HEK293T (cell line): ENCODE results near the gene SMARCB1.

Experiments
- CTCF ChIA-PET: fragments of 350-600 bp; formaldehyde crosslinking; extraction: SDS; loops from one replicate; lab custom pipeline; 2021; ENCODE audit warnings: antibody characterized with exemption, inconsistent platforms; lab: Yijun Ruan, JAX
- POLR2A ChIA-PET: fragments of 350-600 bp; formaldehyde crosslinking; extraction: SDS; loops from one replicate; lab custom pipeline; 2020; ENCODE audit warnings: antibody characterized with exemption, inconsistent platforms; lab: Yijun Ruan, JAX
- DNase-seq: peaks from one replicate; pipeline ENCODE4 v3.0.0; 2012; ENCODE audit warnings: mixed read lengths; ENCODE audit errors: extremely low spot score
- ARNT ChIP-seq: fragments of 450-650 bp; IDR thresholded peaks from 2 replicates; pipeline ENCODE4 v1.6.1; 2017; ENCODE audit warnings: mild to moderate bottlenecking
- BHLHE40 ChIP-seq: fragments of 450-650 bp; IDR thresholded peaks from 2 replicates; pipeline ENCODE4 v1.6.1; 2016; ENCODE audit warnings: mild to moderate bottlenecking, moderate library complexity, borderline replicate concordance
- CTBP1 ChIP-seq: fragments of 450-650 bp; IDR thresholded peaks from 2 replicates; pipeline ENCODE4 v1.6.1; 2016; ENCODE audit warnings: borderline replicate concordance
- ELF4 ChIP-seq: fragments of 450-650 bp; IDR thresholded peaks from 2 replicates; pipeline ENCODE4 v1.6.1; 2017; ENCODE audit warnings: antibody characterized with exemption
- FOXA1 ChIP-seq: fragments of 450-650 bp; IDR thresholded peaks from 2 replicates; pipeline ENCODE4 v1.6.1; 2016; ENCODE audit warnings: mild to moderate bottlenecking
- FOXK2 ChIP-seq: fragments of 450-650 bp; IDR thresholded peaks from 2 replicates; pipeline ENCODE4 v1.6.1; 2016; ENCODE audit warnings: mild to moderate bottlenecking
- FOXM1 ChIP-seq: fragments of 450-650 bp; IDR thresholded peaks from 2 replicates; pipeline ENCODE4 v1.6.1; 2017; ENCODE audit warnings: mild to moderate bottlenecking, borderline replicate concordance
- HDGF ChIP-seq: fragments of 450-650 bp; IDR thresholded peaks from 2 replicates; pipeline ENCODE4 v1.6.1; 2017; ENCODE audit warnings: antibody characterized with exemption, borderline replicate concordance
- L3MBTL2 ChIP-seq: fragments of 450-650 bp; conservative IDR thresholded peaks from 2 replicates; pipeline ENCODE4 v1.6.1; 2016; ENCODE audit warnings: mild to moderate bottlenecking
- LEF1 ChIP-seq: fragments of 450-650 bp; IDR thresholded peaks from 2 replicates; pipeline ENCODE4 v1.6.1; 2017; ENCODE audit warnings: mild to moderate bottlenecking, borderline replicate concordance
- NFRKB ChIP-seq: fragments of 450-650 bp; IDR thresholded peaks from 2 replicates; pipeline ENCODE4 v1.6.1; 2016; ENCODE audit warnings: mild to moderate bottlenecking, moderate library complexity
- PKNOX1 ChIP-seq: fragments of 450-650 bp; IDR thresholded peaks from 2 replicates; pipeline ENCODE4 v1.6.1; 2016
- SP1 ChIP-seq: fragments of 450-650 bp; IDR thresholded peaks from 2 replicates; pipeline ENCODE4 v1.6.1; 2017
- SUZ12 ChIP-seq: fragments of 450-650 bp; IDR thresholded peaks from 2 replicates; pipeline ENCODE4 v1.6.1; 2016; ENCODE audit warnings: mild to moderate bottlenecking
- TARDBP ChIP-seq: fragments of 450-650 bp; IDR thresholded peaks from 2 replicates; pipeline ENCODE4 v1.6.1; 2016
- ZNF384 ChIP-seq: fragments of 450-650 bp; IDR thresholded peaks from 2 replicates; pipeline ENCODE4 v1.6.1; 2016

Gene SMARCB1

GRCh38 chr22:23782252-23782651 is 4.5 kb upstream of the SMARCB1 start:
- ChIA-PET POLR2A (interaction anchor here (0.9 kb wide), 1 partner anchor 76 kb away, joined by 3 read pairs; the partner anchor contains the start of gene SLC2A11), CTCF (no interaction called here)
- TF ChIP-seq SUZ12 = no peak
- TF ChIP-seq FOXM1 = no peak
- no peak for TF ChIP-seq ARNT
- no peak for TF ChIP-seq TARDBP
- no peak for TF ChIP-seq HDGF
- no peak for TF ChIP-seq ZNF384

DNA sequence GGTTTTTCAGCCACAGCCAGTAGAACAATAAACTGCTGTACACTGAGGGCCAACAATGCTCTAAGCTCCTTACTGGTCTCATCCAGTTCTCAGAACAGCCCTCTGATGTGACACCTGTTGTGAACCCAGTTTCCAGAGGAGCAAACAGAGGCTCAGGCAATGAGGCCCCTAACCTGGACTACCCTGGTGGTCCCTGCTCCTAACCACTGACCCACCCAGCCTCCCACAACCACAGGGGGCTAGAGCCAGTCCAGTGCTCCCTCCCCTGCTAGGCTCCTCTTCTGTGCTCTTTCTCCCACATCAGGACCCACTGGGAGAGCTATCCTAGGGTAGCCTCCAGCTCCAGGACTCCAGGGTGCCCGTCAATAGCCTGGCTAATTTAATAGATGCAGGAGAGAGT is 4.1 kb upstream of the SMARCB1 start:
- CTCF ChIA-PET = no interaction called here

More at GRCh38 chr22:23782252-23782651, 4.5 kb upstream of the SMARCB1 start:
- DNase-seq = no peak

GRCh38 chr22:23783265-23784150 is 3.3 kb upstream of the SMARCB1 start:
- CTCF ChIA-PET = no interaction called here
- TF ChIP-seq TARDBP = no peak

More for the DNA sequence above, 4.1 kb upstream of the SMARCB1 start:
- TF ChIP-seq TARDBP (no peak), FOXA1 (no peak), ELF4 (no peak), ARNT (no peak), NFRKB (no peak), PKNOX1 (no peak), SP1 (no peak), BHLHE40 (no peak), L3MBTL2 (no peak), FOXM1 (no peak), HDGF (no peak), ZNF384 (no peak), LEF1 (no peak), SUZ12 (no peak), CTBP1 (no peak), FOXK2 (no peak)
- POLR2A ChIA-PET = no interaction called here
- DNase-seq = no peak

GRCh38 chr22:23784215-23784732 is 2.5 kb upstream of the SMARCB1 start:
- ChIA-PET CTCF (interaction anchor here (0.9 to 1.3 kb wide), 2 partner anchors 10 to 65 kb away, joined by 3 to 4 read pairs; no protein-coding TSS in a partner anchor), POLR2A (interaction anchor here (1.0 to 4.2 kb wide), 2 partner anchors 9 to 17 kb away, joined by 3 to 23 read pairs; no protein-coding TSS in a partner anchor)
- no peak for DNase-seq
- no peak for TF ChIP-seq BHLHE40
- TF ChIP-seq SP1 = no peak

More at GRCh38 chr22:23783265-23784150, 3.3 kb upstream of the SMARCB1 start:
- POLR2A ChIA-PET = interaction anchor here (4.2 kb wide), 1 partner anchor 8 kb away, joined by 23 read pairs; no protein-coding TSS in a partner anchor
- DNase-seq = no peak

DNA sequence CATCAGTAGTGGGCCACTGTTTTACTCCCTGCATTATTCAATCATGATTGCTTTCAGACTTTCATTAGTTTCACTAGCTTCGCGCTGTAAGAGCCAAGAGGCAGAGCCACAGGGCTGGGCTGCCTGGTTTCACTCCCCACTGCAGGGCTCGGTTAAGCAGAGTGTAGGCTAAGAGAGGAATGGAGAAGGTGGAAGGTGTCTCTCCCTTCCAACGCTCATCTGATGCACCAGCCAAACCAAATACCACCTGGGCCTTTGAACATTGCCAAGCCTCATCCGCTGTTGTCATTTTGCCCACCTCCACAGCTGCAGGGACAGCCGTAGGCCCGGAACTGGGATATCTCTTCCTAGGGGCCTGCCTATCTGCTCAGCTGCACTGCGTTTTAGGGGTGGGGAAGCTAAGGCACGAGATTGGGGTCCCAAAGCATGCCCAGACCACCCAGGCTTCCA is 480 bp upstream of the SMARCB1 start:
- no peak for DNase-seq
- ChIA-PET CTCF (no interaction called here), POLR2A (interaction anchor here (0.9 to 4.2 kb wide), 6 partner anchors 9 to 127 kb away, joined by 3 to 23 read pairs (median 4); partner anchors contain the start of genes MMP11, SLC2A11 and ZNF70)
- TF ChIP-seq CTBP1 = no peak
- no peak for TF ChIP-seq FOXA1
- no peak for TF ChIP-seq SP1
- TF ChIP-seq HDGF = no peak
- TF ChIP-seq ARNT = no peak
- no peak for TF ChIP-seq BHLHE40
- TF ChIP-seq NFRKB = no peak
- no peak for TF ChIP-seq FOXM1
- no peak for TF ChIP-seq FOXK2
- TF ChIP-seq L3MBTL2 = no peak
- TF ChIP-seq ELF4 = no peak
- TF ChIP-seq PKNOX1 = no peak
- no peak for TF ChIP-seq SUZ12
- TF ChIP-seq TARDBP = no peak
- no peak for TF ChIP-seq ZNF384
- TF ChIP-seq LEF1 = no peak

DNA sequence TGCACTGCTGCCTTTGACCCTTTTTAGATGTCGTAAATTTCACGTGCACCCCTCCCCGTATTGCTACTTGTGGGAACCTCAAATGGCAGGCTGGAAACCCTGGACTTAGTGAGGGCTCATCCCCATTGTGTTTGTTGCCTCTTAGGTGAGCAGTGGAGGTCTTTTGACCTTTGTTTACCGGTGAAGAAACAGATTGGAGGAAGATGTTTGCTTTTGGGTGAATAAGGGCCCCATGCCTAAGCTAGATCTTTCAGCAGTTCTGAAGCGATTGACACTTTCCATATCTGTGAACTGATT is 782 bp downstream of the SMARCB1 start:
- POLR2A ChIA-PET = interaction anchor here (0.6 to 4.2 kb wide), 5 partner anchors 10 to 126 kb away, joined by 3 to 23 read pairs (median 4); partner anchors contain the start of genes CHCHD10 and SLC2A11
- no peak for TF ChIP-seq FOXM1
- TF ChIP-seq NFRKB = no peak
- no peak for TF ChIP-seq SUZ12
- no peak for TF ChIP-seq FOXA1
- CTCF ChIA-PET = interaction anchor here (1.0 kb wide), 1 partner anchor 12 kb away, joined by 3 read pairs; no protein-coding TSS in a partner anchor
- DNase-seq = no peak

GRCh38 chr22:23787910-23788309 is 1.1 kb downstream of the SMARCB1 start:
- POLR2A ChIA-PET = interaction anchor here (1.0 to 4.2 kb wide), 3 partner anchors 13 to 126 kb away, joined by 3 to 23 read pairs (median 3); partner anchors contain the start of gene CHCHD10
- CTCF ChIA-PET = interaction anchor here (1.0 kb wide), 1 partner anchor 12 kb away, joined by 3 read pairs; no protein-coding TSS in a partner anchor
- DNase-seq = no peak
- TF ChIP-seq NFRKB (no peak), HDGF (no peak), ARNT (no peak), FOXK2 (no peak), SUZ12 (no peak), L3MBTL2 (no peak), PKNOX1 (no peak), CTBP1 (no peak), LEF1 (no peak)
